Peyer's patch (tissue), 4 donors: Measurements from ENCODE around the gene CDK3. TPM values are rescaled to one million over a fixed set of nuclear protein-coding genes. Genes with fewer than 3 reads are reported as not detected.
"Not testable (repeated sequence)": the region's sequence is repeated elsewhere in the genome, so short reads cannot be mapped to it uniquely, and the experiment has no call there.

Source experiments
- DNase-seq, 3 donors: peaks; one replicate each; pipeline ENCODE4 v3.0.0-alpha.2; 2017 to 2019
- H3K27ac ChIP-seq, 4 donors: fragments of 200-600 bp; sonication (generic); one replicate each; pipeline ENCODE4 v1.5.1; 2016 to 2019
- H3K27me3 ChIP-seq, 2 donors: fragments of 200-600 bp; sonication (generic); one replicate each; pipeline ENCODE4 v1.5.1; 2019
- H3K36me3 ChIP-seq, 3 donors: fragments of 200-600 bp; sonication (generic); one replicate each; pipeline ENCODE4 v1.5.1; 2016 to 2019
- H3K4me1 ChIP-seq, 4 donors: fragments of 200-600 bp; sonication (generic); one replicate each; pipeline ENCODE4 v1.5.1; 2016 to 2019
- H3K4me3 ChIP-seq, 4 donors: fragments of 200-600 bp; sonication (generic); 1 replicate in 3 of 4; 2 replicates in 1 of 4; pipeline ENCODE4 v1.5.1; 2016 to 2019; ENCODE audit warnings: mild to moderate bottlenecking in 1 of 4
- H3K9me3 ChIP-seq, 4 donors: fragments of 200-600 bp; sonication (generic); one replicate each; pipeline ENCODE4 v1.5.1; 2016 to 2019; ENCODE audit warnings: mild to moderate bottlenecking in 1 of 4
- CTCF ChIP-seq, 6 experiments: fragments of 450-650 bp in 4 of 6; fragments of 200-600 bp in 2 of 6; sonication (generic) in 1 of 6; IDR thresholded peaks; one replicate each; pipeline ENCODE4 v1.5.1; 2017 to 2019; ENCODE audit warnings: antibody characterized with exemption in 6 of 6, mild to moderate bottlenecking in 3 of 6, moderate library complexity in 1 of 6
- POLR2A ChIP-seq, 2 donors: fragments of 450-650 bp; IDR thresholded peaks; one replicate each; pipeline ENCODE4 v1.5.1; 2017; ENCODE audit warnings: antibody characterized with exemption in 2 of 2, mild to moderate bottlenecking in 2 of 2, moderate library complexity in 2 of 2
- total RNA-seq, 4 donors: library from RNA; depleted of rRNA; stranded (reverse); fragments of >200 nt; gene quantifications; one replicate each; pipeline ENCODE4 v1.1.0, GENCODE V29; 2016

The CDK3 gene
- 10 to 100 TPM; 11.7 to 38.7 (median 23.5) TPM for total RNA-seq

- DNase-seq: no peak
- H3K27me3 ChIP-seq: no peaks in the 10 kb centered on the region
- H3K4me3 ChIP-seq: no peak within 1 kb of the TSS
- H3K4me1 ChIP-seq: peaks cover 0 to 70% (median 9%) of the 10 kb centered on the region in 4 donors
- TF ChIP-seq POLR2A (IDR thresholded peaks at IDR 0.05): no peak
- TF ChIP-seq CTCF (IDR thresholded peaks at IDR 0.05): no peak
- H3K36me3 ChIP-seq: peaks cover 0 to 15% (median 0%) of the 10 kb centered on the region in 3 donors
- H3K9me3 ChIP-seq: no peaks in the 10 kb centered on the region
- H3K27ac ChIP-seq: peak within 1 kb of the TSS in 1 of 4 donors; percentile 63
Observed at GRCh38 chr17:76000755-76001521, at the start of gene CDK3. TSS of gene CDK3 (plus strand) at chr17:76000855. CDS start at chr17:76001426, 571 bp downstream.

DNA sequence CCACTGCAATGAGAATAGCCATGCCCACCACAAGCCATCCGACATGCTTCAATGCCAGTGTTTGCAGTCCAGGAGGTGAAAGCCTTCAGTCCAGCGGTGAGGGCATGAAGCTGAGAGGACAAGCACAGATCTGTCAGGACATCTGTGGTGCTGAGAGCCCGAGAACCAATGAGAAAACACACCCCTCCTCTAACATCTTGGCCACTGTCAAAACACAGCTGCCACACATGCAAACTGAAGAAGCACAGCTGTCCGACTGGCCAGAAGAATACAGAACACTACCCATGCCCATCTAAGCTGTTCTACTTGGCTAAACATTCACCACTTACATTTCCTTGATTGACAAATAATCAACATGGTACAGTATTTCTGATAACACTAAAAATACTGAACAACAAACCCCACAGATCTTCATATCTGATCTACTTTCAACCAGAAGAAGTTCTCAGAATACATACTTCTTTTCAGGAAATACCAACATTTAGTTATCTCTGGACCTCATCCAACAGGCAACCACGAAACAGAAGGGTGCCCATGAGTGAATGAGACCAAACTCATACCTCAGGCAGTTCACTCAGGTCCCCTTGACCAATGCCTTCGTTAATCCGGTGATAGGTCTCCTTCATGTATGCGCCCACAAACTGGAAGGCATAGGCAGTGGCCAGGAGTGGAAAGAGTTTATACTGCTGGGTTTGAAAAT is 49.6 kb upstream of the CDK3 start:
- H3K27me3 ChIP-seq: no peaks in the 10 kb centered on the region
- no peaks in the 10 kb centered on the region for H3K4me1 ChIP-seq
- no peak overlapping the region for H3K4me3 ChIP-seq
- no peak for TF ChIP-seq CTCF (IDR thresholded peaks at IDR 0.05)
- no peak for TF ChIP-seq POLR2A (IDR thresholded peaks at IDR 0.05)
- DNase-seq: peak in 1 of 3 donors; percentile 30
- no peaks in the 10 kb centered on the region for H3K9me3 ChIP-seq
- H3K27ac ChIP-seq: no peak overlapping the region
- H3K36me3 ChIP-seq: peaks cover 0 to 97% (median 7%) of the 10 kb centered on the region in 3 donors

DNA sequence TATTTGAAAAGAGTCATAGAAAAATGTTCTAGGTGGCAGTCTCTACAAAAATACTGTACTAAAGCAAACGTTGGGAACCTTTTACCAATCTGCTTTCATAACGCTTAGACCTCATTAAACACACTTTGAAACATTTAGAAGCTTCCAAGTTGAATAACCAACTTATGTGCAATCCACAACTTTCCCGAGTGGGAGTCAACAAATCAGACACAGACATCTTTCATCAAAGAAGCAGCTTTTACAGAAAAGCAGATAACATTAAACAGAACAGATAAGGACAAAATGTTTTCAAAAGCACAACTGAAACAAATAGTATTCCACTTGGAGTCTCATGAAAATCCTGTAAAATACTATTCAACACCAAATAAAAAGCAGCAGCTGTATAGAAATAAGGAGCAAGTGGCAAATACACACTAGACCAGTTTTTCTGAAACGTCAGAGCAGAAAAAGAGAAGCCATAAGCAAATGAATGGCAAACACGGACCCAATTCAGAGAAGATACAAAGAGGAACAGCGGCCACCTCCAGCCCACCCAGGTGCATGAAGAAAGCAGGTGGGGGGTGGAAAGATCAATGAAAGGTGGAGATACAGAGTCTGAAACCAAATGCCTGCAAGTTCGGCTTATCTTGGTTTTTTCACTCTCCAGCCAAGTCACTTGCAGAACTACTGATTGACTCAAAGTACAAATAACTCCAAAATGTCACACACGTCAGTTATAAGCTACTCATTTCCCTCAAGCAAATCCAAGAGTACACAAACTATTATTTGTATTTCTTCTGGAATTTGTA is 41.4 kb upstream of the CDK3 start:
- no peak for DNase-seq
- H3K36me3 ChIP-seq: peaks cover 0 to 32% (median 4%) of the 10 kb centered on the region in 3 donors
- no peak overlapping the region for H3K27ac ChIP-seq
- no peaks in the 10 kb centered on the region for H3K27me3 ChIP-seq
- no peak for TF ChIP-seq CTCF (IDR thresholded peaks at IDR 0.05)
- no peak for TF ChIP-seq POLR2A (IDR thresholded peaks at IDR 0.05)
- no peaks in the 10 kb centered on the region for H3K9me3 ChIP-seq
- no peaks in the 10 kb centered on the region for H3K4me1 ChIP-seq
- no peak overlapping the region for H3K4me3 ChIP-seq

- Histone ChIP-seq H3K4me3 (no peak overlapping the region), H3K27ac (no peak overlapping the region), H3K27me3 (no peaks in the 10 kb centered on the region), H3K36me3 (peaks cover 0 to 25% (median 4%) of the 10 kb centered on the region in 3 donors), H3K4me1 (no peaks in the 10 kb centered on the region), H3K9me3 (no peaks in the 10 kb centered on the region)
- no peak for TF ChIP-seq POLR2A (IDR thresholded peaks at IDR 0.05)
- TF ChIP-seq CTCF (IDR thresholded peaks at IDR 0.05): no peak
- peak in 1 of 3 donors; percentile 27 for DNase-seq
Observed at GRCh38 chr17:75959839-75960511, 40.7 kb upstream of the CDK3 start.

DNA sequence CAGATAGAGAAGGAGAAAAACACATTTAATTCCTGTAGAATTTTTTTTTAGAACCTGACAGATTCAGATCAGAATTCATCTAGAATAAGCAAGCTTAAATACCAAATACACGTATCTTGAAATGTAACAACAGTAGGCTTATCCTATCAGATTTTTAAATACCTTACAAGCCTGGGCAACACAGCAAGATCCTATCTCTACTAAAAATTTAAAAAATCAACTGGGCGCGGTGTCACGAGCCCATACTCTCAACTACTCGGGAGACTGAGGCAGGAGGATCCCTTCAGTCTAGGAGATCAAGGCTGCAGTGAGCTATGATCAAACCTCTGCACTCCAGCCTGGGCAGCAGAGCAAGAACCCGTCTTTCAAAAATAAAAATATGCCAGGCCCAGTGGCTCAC is 35.2 kb upstream of the CDK3 start:
- peaks cover 0 to 27% (median 0%) of the 10 kb centered on the region in 3 donors for H3K36me3 ChIP-seq
- no peak overlapping the region for H3K4me3 ChIP-seq
- no peaks in the 10 kb centered on the region for H3K9me3 ChIP-seq
- no peak overlapping the region for H3K27ac ChIP-seq
- TF ChIP-seq POLR2A (IDR thresholded peaks at IDR 0.05) (no peak), CTCF (IDR thresholded peaks at IDR 0.05) (no peak)
- no peaks in the 10 kb centered on the region for H3K27me3 ChIP-seq
- DNase-seq: no peak
- no peaks in the 10 kb centered on the region for H3K4me1 ChIP-seq

DNA sequence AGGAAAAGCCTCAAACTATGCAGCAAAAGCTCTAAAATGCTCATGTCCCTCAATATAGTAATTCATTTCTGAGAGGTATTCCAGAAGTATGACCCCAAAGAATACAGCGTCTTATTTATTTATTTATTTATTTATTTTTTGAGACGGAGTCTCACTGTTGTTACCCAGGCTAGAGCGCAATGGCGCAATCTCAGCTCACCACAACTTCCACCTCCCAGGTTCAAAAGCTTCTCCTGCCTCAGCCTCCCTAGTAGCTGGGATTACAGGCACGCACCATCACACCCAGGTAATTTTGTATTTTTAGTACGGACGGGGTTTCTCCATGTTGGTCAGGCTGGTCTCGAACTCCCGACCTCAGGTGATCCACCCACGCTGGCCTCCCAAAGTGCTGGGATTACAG is 31.6 kb upstream of the CDK3 start:
- H3K36me3 ChIP-seq: peaks cover 0 to 58% (median 0%) of the 10 kb centered on the region in 3 donors
- not testable (repeated sequence) for DNase-seq, H3K9me3 ChIP-seq, H3K4me1 ChIP-seq, H3K27me3 ChIP-seq, H3K27ac ChIP-seq, H3K4me3 ChIP-seq
